ENCODE measurements around the gene INKA2. TPM values are rescaled to one million over a fixed set of nuclear protein-coding genes. Genes with fewer than 3 reads are reported as not detected.

Gene INKA2
- total and polyA plus RNA-seq, 2 experiments from 2014 or later, result 1.8 to 3.2 TPM

DNA sequence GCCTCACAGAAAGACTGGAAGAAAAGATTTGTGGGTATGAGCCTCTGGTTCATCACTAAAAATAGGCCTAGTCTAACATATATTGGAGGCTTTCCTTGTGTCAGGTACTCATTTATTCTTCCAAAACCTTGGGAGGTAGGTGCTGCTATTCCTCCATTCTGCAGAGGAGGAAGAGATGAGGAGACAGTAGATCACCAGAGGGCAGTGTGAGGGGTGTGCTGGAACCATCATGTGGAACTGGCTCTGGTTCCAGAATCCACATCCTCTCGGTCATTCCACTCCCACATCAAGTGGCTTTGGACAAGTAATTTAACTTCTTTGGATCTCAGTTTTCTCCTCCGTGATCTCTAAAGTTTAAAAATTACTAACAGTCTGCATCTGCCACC lies 7.4 kb upstream of the INKA2 start:
- H3K27me3 ChIP-seq, result peaks cover 11% of the 10 kb centered on the region
- 86% methylated on average over 2 of the region's 2 CpGs for WGBS (ENCODE audit: low lambda C conversion rate, missing lambda C conversion rate)
- TF ChIP-seq EZH2phosphoT487 (IDR thresholded peaks at IDR 0.05; ENCODE audit: low read depth, severe bottlenecking, unreplicated experiment) (no peak), EZH2 (IDR thresholded peaks at IDR 0.05; ENCODE audit: borderline replicate concordance) (no peak)
- TF ChIP-seq, protein P1, sequence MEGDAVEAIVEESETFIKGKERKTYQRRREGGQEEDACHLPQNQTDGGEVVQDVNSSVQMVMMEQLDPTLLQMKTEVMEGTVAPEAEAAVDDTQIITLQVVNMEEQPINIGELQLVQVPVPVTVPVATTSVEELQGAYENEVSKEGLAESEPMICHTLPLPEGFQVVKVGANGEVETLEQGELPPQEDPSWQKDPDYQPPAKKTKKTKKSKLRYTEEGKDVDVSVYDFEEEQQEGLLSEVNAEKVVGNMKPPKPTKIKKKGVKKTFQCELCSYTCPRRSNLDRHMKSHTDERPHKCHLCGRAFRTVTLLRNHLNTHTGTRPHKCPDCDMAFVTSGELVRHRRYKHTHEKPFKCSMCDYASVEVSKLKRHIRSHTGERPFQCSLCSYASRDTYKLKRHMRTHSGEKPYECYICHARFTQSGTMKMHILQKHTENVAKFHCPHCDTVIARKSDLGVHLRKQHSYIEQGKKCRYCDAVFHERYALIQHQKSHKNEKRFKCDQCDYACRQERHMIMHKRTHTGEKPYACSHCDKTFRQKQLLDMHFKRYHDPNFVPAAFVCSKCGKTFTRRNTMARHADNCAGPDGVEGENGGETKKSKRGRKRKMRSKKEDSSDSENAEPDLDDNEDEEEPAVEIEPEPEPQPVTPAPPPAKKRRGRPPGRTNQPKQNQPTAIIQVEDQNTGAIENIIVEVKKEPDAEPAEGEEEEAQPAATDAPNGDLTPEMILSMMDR (IDR thresholded peaks at IDR 0.05; ENCODE audit: poor library complexity), result no peak
- no peak overlapping the region for H3K27ac ChIP-seq
- H3K4me3 ChIP-seq, result no peak overlapping the region
- H3K4me1 ChIP-seq (ENCODE audit: insufficient read depth), result no peaks in the 10 kb centered on the region
- no peaks in the 10 kb centered on the region for H3K36me3 ChIP-seq (replicated peaks; ENCODE audit: insufficient read depth, low read depth)
- no peaks in the 10 kb centered on the region for H3K9me3 ChIP-seq (ENCODE audit: low read depth)
- H3K4me2 ChIP-seq, result no peak overlapping the region
- no peaks in the 10 kb centered on the region for H3K79me2 ChIP-seq
- H2AFZ ChIP-seq, result no peak overlapping the region
- H4K20me1 ChIP-seq (ENCODE audit: insufficient read depth, poor library complexity, severe bottlenecking), result no peaks in the 10 kb centered on the region
- no peak for DNase-seq (ENCODE audit: low spot score)
- no peaks in the 10 kb centered on the region for H3K9me2 ChIP-seq (replicated peaks; ENCODE audit: insufficient read depth)

GRCh38 chr1:111745675-111746613 lies 6.7 kb upstream of the INKA2 start:
- TF ChIP-seq, protein P1 (IDR thresholded peaks at IDR 0.05; ENCODE audit: poor library complexity), result no peak
- TF ChIP-seq EZH2 (IDR thresholded peaks at IDR 0.05; ENCODE audit: borderline replicate concordance) (no peak), EZH2phosphoT487 (IDR thresholded peaks at IDR 0.05; ENCODE audit: low read depth, severe bottlenecking, unreplicated experiment) (no peak)
- no peaks in the 10 kb centered on the region for H3K79me2 ChIP-seq
- no peaks in the 10 kb centered on the region for H3K9me2 ChIP-seq (replicated peaks; ENCODE audit: insufficient read depth)
- no peaks in the 10 kb centered on the region for H3K4me1 ChIP-seq (ENCODE audit: insufficient read depth)
- H3K4me3 ChIP-seq, result no peak overlapping the region
- H3K27ac ChIP-seq, result no peak overlapping the region
- H4K20me1 ChIP-seq (ENCODE audit: insufficient read depth, poor library complexity, severe bottlenecking), result no peaks in the 10 kb centered on the region
- DNase-seq (ENCODE audit: low spot score), result no peak
- no peaks in the 10 kb centered on the region for H3K9me3 ChIP-seq (ENCODE audit: low read depth)
- peaks cover 18% of the 10 kb centered on the region for H3K27me3 ChIP-seq
- H3K36me3 ChIP-seq (replicated peaks; ENCODE audit: insufficient read depth, low read depth), result no peaks in the 10 kb centered on the region
- 89% methylated on average over 9 of the region's 9 CpGs for WGBS (ENCODE audit: low lambda C conversion rate, missing lambda C conversion rate)
- no peak overlapping the region for H3K4me2 ChIP-seq
- no peak overlapping the region for H2AFZ ChIP-seq

DNA sequence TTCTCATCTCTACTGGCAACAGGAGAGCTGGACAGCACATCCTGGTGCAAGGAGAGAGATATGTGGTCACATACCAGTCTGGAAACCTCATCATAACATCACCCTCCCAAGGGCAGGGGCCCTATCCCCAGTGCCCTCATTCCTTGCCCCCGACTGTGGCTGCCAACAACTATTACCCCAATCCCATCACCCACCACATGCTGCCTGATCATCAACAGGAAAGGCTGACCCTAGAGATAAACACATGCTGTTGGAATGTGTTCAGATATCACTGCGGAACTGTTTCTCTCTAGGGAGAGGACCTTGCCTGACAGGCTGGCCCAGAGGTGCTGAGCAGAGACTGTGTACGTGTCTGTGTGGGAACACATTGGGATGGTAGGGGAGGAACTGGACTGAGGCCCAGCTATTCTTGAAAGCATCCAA lies 4.5 kb upstream of the INKA2 start:
- Histone ChIP-seq H2AFZ (no peak overlapping the region), H3K4me3 (no peak overlapping the region), H3K9me3 (ENCODE audit: low read depth) (no peaks in the 10 kb centered on the region), H3K27me3 (peaks cover 22% of the 10 kb centered on the region), H3K4me1 (ENCODE audit: insufficient read depth) (no peaks in the 10 kb centered on the region), H3K9me2 (replicated peaks; ENCODE audit: insufficient read depth) (no peaks in the 10 kb centered on the region), H4K20me1 (ENCODE audit: insufficient read depth, poor library complexity, severe bottlenecking) (no peaks in the 10 kb centered on the region), H3K36me3 (replicated peaks; ENCODE audit: insufficient read depth, low read depth) (no peaks in the 10 kb centered on the region), H3K4me2 (no peak overlapping the region), H3K79me2 (no peaks in the 10 kb centered on the region), H3K27ac (no peak overlapping the region)
- DNase-seq (ENCODE audit: low spot score), result peak; percentile 25
- 63% methylated on average over 3 of the region's 3 CpGs for WGBS (ENCODE audit: low lambda C conversion rate, missing lambda C conversion rate)
- TF ChIP-seq, protein P1 (IDR thresholded peaks at IDR 0.05; ENCODE audit: poor library complexity), result no peak
- TF ChIP-seq EZH2 (IDR thresholded peaks at IDR 0.05; ENCODE audit: borderline replicate concordance) (no peak), EZH2phosphoT487 (IDR thresholded peaks at IDR 0.05; ENCODE audit: low read depth, severe bottlenecking, unreplicated experiment) (no peak)
